H1 (cell line): Measurements from ENCODE around the gene SIDT1. TPM values are rescaled to one million over a fixed set of nuclear protein-coding genes. Genes with fewer than 3 reads are reported as not detected.

Experiments used
- CTCF ChIA-PET: fragments of 300-600 bp; sonication (Branson Sonifier 250); formaldehyde crosslinking; loops from one replicate; lab custom pipeline; 2021; ENCODE audit not compliant: partially characterized antibody; lab: Charles Lee
- POLR2A ChIA-PET: fragments of 300-600 bp; sonication (Branson Sonifier 250); formaldehyde crosslinking; loops from one replicate; lab custom pipeline; 2021; ENCODE audit warnings: inconsistent platforms; ENCODE audit not compliant: partially characterized antibody; lab: Charles Lee
- DNase-seq, 2 experiments: peaks; one replicate each; pipeline versions ENCODE4 v3.0.0 to v3.0.0-alpha.2; 2010 to 2022; ENCODE audit warnings: low spot score in 2 of 2, low read depth in 1 of 2, mixed read lengths in 1 of 2
- FAIRE-seq: peaks from 2 replicates; lab custom pipeline; 2011; peaks lifted over from hg19 to GRCh38; lab: Jason Lieb, UNC
- H2AFZ ChIP-seq: 2 replicates; pipeline ENCODE4 v1.8.1; 2012; ENCODE audit warnings: low read length, inconsistent platforms
- H2AK5ac ChIP-seq: 2 replicates; pipeline ENCODE4 v1.6.1; 2013; ENCODE audit warnings: low read depth, low read length
- H2BK120ac ChIP-seq: replicated peaks from 2 replicates; pipeline ENCODE3; 2013; ENCODE audit warnings: low read depth, low read length, inconsistent platforms
- H2BK12ac ChIP-seq: 2 replicates; pipeline ENCODE4 v1.6.1; 2013; ENCODE audit warnings: low read depth, low read length
- H2BK15ac ChIP-seq: 2 replicates; pipeline ENCODE4 v1.6.1; 2013; ENCODE audit warnings: low read length
- H2BK20ac ChIP-seq: 2 replicates; pipeline ENCODE4 v1.6.1; 2013; ENCODE audit warnings: low read length
- H2BK5ac ChIP-seq: 2 replicates; pipeline ENCODE4 v1.6.1; 2013; ENCODE audit warnings: low read depth, low read length
- H3K14ac ChIP-seq: 2 replicates; pipeline ENCODE4 v1.6.1; 2013; ENCODE audit warnings: inconsistent platforms; ENCODE audit not compliant: insufficient read length
- H3K18ac ChIP-seq: 2 replicates; pipeline ENCODE4 v1.6.1; 2013; ENCODE audit warnings: low read length; ENCODE audit errors: extremely low read depth
- H3K23ac ChIP-seq: 2 replicates; pipeline ENCODE4 v1.6.1; 2013; ENCODE audit warnings: inconsistent platforms; ENCODE audit not compliant: insufficient read length
- H3K23me2 ChIP-seq: 2 replicates; pipeline ENCODE4 v1.6.1; 2013; ENCODE audit warnings: low read depth, low read length
- H3K27ac ChIP-seq: 2 replicates; pipeline ENCODE4 v1.6.1; 2011; ENCODE audit warnings: low read depth, low read length, inconsistent platforms
- H3K27me3 ChIP-seq, 4 experiments: replicated peaks in 1 of 4; 1 replicate in 1 of 4; 2 replicates in 3 of 4; pipeline versions ENCODE4 v1.6.1 to v1.8.1; 2011 to 2013; ENCODE audit warnings: low read length in 3 of 4, mild to moderate bottlenecking in 3 of 4, inconsistent platforms in 2 of 4, mixed read lengths in 2 of 4, moderate library complexity in 1 of 4; ENCODE audit not compliant: control insufficient read depth in 3 of 4, insufficient read depth in 3 of 4; ENCODE audit errors: extremely low read depth in 1 of 4
- H3K36me3 ChIP-seq, 4 experiments: 2 replicates each; pipeline versions ENCODE4 v1.6.1 to v1.8.1; 2011 to 2013; ENCODE audit warnings: mild to moderate bottlenecking in 4 of 4, low read length in 3 of 4, moderate library complexity in 2 of 4, control low read depth in 1 of 4, inconsistent platforms in 1 of 4; ENCODE audit not compliant: insufficient read depth in 4 of 4, control insufficient read depth in 2 of 4
- H3K4ac ChIP-seq: replicated peaks from 2 replicates; pipeline ENCODE3; 2013; ENCODE audit warnings: low read length, low read depth, mixed read lengths, inconsistent platforms; ENCODE audit not compliant: insufficient read length
- H3K4me1 ChIP-seq, 4 experiments: replicated peaks in 1 of 4; 1 replicate in 1 of 4; 2 replicates in 3 of 4; pipeline versions ENCODE4 v1.6.1 to v1.8.1; 2011 to 2013; ENCODE audit warnings: low read length in 3 of 4, inconsistent platforms in 2 of 4, mixed read lengths in 1 of 4; ENCODE audit not compliant: insufficient read depth in 4 of 4, control insufficient read depth in 3 of 4
- H3K4me2 ChIP-seq, 2 experiments: 2 replicates each; pipeline versions ENCODE4 v1.6.1 to v1.8.1; 2011 to 2013; ENCODE audit warnings: low read depth in 2 of 2, low read length in 2 of 2, control low read depth in 1 of 2, inconsistent platforms in 1 of 2, mild to moderate bottlenecking in 1 of 2; ENCODE audit not compliant: insufficient read depth in 1 of 2
- H3K4me3 ChIP-seq, 4 experiments: fragments of 200-600, 300-600 bp in 1 of 4; sonication (generic), shearing (Covaris generic), sonication (Bioruptor Twin) in 1 of 4; 2 replicates each; pipeline versions ENCODE4 v1.5.1 to v1.8.1; 2011 to 2016; ENCODE audit warnings: low read length in 4 of 4, low read depth in 3 of 4, control low read depth in 2 of 4, inconsistent platforms in 2 of 4, mild to moderate bottlenecking in 2 of 4, mixed read lengths in 1 of 4, moderate library complexity in 1 of 4; ENCODE audit not compliant: insufficient read depth in 2 of 4; ENCODE audit errors: extremely low read depth in 1 of 4
- H3K56ac ChIP-seq: replicated peaks from 2 replicates; pipeline ENCODE3; 2013; ENCODE audit warnings: low read depth, mild to moderate bottlenecking, mixed read lengths, low read length, inconsistent platforms; ENCODE audit not compliant: insufficient read length
- H3K79me1 ChIP-seq: 2 replicates; pipeline ENCODE4 v1.6.1; 2013; ENCODE audit warnings: low read depth, low read length, control low read depth
- H3K79me2 ChIP-seq, 2 experiments: 2 replicates each; pipeline versions ENCODE4 v1.6.1 to v1.8.1; 2012 to 2013; ENCODE audit warnings: low read length in 2 of 2, mild to moderate bottlenecking in 2 of 2, inconsistent platforms in 1 of 2; ENCODE audit not compliant: insufficient read depth in 2 of 2, control insufficient read depth in 1 of 2
- H3K9ac ChIP-seq, 4 experiments: replicated peaks in 1 of 4; 1 replicate in 1 of 4; 2 replicates in 3 of 4; pipeline versions ENCODE4 v1.6.1 to v1.8.1; 2011 to 2013; ENCODE audit warnings: low read depth in 3 of 4, low read length in 3 of 4, control low read depth in 2 of 4, mild to moderate bottlenecking in 2 of 4, moderate library complexity in 2 of 4, inconsistent platforms in 1 of 4; ENCODE audit errors: extremely low read depth in 1 of 4
- H3K9me3 ChIP-seq, 2 experiments: 2 replicates each; pipeline versions ENCODE4 v1.6.1 to v1.8.1; 2012 to 2013; ENCODE audit warnings: mild to moderate bottlenecking in 2 of 2, moderate library complexity in 2 of 2, control low read depth in 1 of 2, inconsistent platforms in 1 of 2, low read depth in 1 of 2, low read length in 1 of 2, mixed read lengths in 1 of 2; ENCODE audit not compliant: insufficient read depth in 2 of 2
- H4K20me1 ChIP-seq, 2 experiments: replicated peaks in 1 of 2; 2 replicates each; pipeline versions ENCODE3 to v1.8.1; 2011 to 2013; ENCODE audit warnings: inconsistent platforms in 2 of 2, low read length in 2 of 2, mild to moderate bottlenecking in 1 of 2; ENCODE audit not compliant: insufficient read depth in 2 of 2, control insufficient read depth in 1 of 2
- H4K5ac ChIP-seq: 2 replicates; pipeline ENCODE4 v1.6.1; 2013; ENCODE audit warnings: low read length, low read depth, mixed read lengths, inconsistent platforms; ENCODE audit not compliant: insufficient read length
- H4K8ac ChIP-seq: 2 replicates; pipeline ENCODE4 v1.8.0; 2013; ENCODE audit warnings: mild to moderate bottlenecking, moderate library complexity, low read length, inconsistent platforms; ENCODE audit not compliant: insufficient read depth; ENCODE audit errors: extremely low read depth
- H4K91ac ChIP-seq: replicated peaks from 2 replicates; pipeline ENCODE3; 2013; ENCODE audit warnings: low read length, mixed read lengths, inconsistent platforms; ENCODE audit not compliant: insufficient read length
- GABPA ChIP-seq: IDR thresholded peaks from 2 replicates; pipeline ENCODE4 v1.6.1; 2011; ENCODE audit warnings: mild to moderate bottlenecking, low read length, moderate library complexity, borderline replicate concordance; ENCODE audit not compliant: insufficient read depth
- KDM1A ChIP-seq: fragments of 200-600, 300-600 bp; sonication (generic); IDR thresholded peaks from 2 replicates; pipeline ENCODE4 v1.7.1; 2016; ENCODE audit warnings: mild to moderate bottlenecking, low read length, borderline replicate concordance
- KDM5A ChIP-seq: fragments of 200-600 bp; IDR thresholded peaks from 2 replicates; pipeline ENCODE4 v1.7.1; 2012; ENCODE audit warnings: mild to moderate bottlenecking, low read length, inconsistent platforms, mixed read lengths
- NANOG ChIP-seq: IDR thresholded peaks from 2 replicates; pipeline ENCODE4 v1.6.1; 2011; ENCODE audit warnings: low read length, low read depth, mild to moderate bottlenecking, inconsistent platforms; ENCODE audit not compliant: insufficient read depth, poor library complexity, severe bottlenecking
- POLR2AphosphoS5 ChIP-seq: IDR thresholded peaks from 2 replicates; pipeline ENCODE4 v1.6.1; 2011; ENCODE audit warnings: low read depth, low read length
- RAD21 ChIP-seq, 2 experiments: IDR thresholded peaks in 1 of 2; conservative IDR thresholded peaks in 1 of 2; 2 replicates each; pipeline ENCODE4 v1.6.1; 2011; ENCODE audit warnings: low read depth in 2 of 2, low read length in 2 of 2, improper control_type of control experiment in 1 of 2, inconsistent platforms in 1 of 2, mild to moderate bottlenecking in 1 of 2, moderate library complexity in 1 of 2
- SIN3A ChIP-seq, 2 experiments: IDR thresholded peaks in 1 of 2; conservative IDR thresholded peaks in 1 of 2; 2 replicates each; pipeline ENCODE4 v1.6.1; 2011 to 2012; ENCODE audit warnings: low read length in 2 of 2, improper control_type of control experiment in 1 of 2, low read depth in 1 of 2, mild to moderate bottlenecking in 1 of 2
- SP2 ChIP-seq: IDR thresholded peaks from 2 replicates; pipeline ENCODE4 v1.6.1; 2012; ENCODE audit warnings: mild to moderate bottlenecking, low read length, inconsistent platforms
- SP4 ChIP-seq: IDR thresholded peaks from 2 replicates; pipeline ENCODE4 v1.6.1; 2012; ENCODE audit warnings: low read length, inconsistent platforms
- TAF7 ChIP-seq: optimal IDR thresholded peaks from 2 replicates; pipeline ENCODE3; 2011; ENCODE audit warnings: low read depth, mild to moderate bottlenecking, inconsistent platforms, low read length, moderate library complexity, borderline replicate concordance
- WGBS, 2 experiments: shearing (Covaris generic) in 1 of 2; methylation state at CpG; one replicate each; pipeline versions ENCODE4 v1.1.6 to v1.1.7; 2013 to 2015; ENCODE audit warnings: low lambda C conversion rate in 2 of 2, mixed read lengths in 2 of 2, inconsistent platforms in 1 of 2, low coverage in 1 of 2, missing lambda C conversion rate in 1 of 2; ENCODE audit not compliant: insufficient replicate concordance in 2 of 2, insufficient coverage in 1 of 2, insufficient read length in 1 of 2; ENCODE audit errors: extremely low coverage in 1 of 2, missing lambda C conversion rate in 1 of 2; 5-methylcytosine and 5-hydroxymethylcytosine counted together
- polyA plus RNA-seq, 7 experiments: library from polyadenylated mRNA; depleted of rRNA in 3 of 7; stranded (reverse) in 5 of 7; unstranded in 2 of 7; fragments of >200 nt in 5 of 7; fragments of 200-250 nt in 2 of 7; gene quantifications; 1 replicate in 5 of 7; 2 replicates in 1 of 7; 4 replicates in 1 of 7; pipeline versions ENCODE4 v1.2.1 to v1.2.3, GENCODE V29; 2011 to 2013; ENCODE audit warnings: missing spikeins in 2 of 7, mixed read lengths in 2 of 7
- total RNA-seq: library from RNA; stranded (reverse); fragmentation: NEBNext Ultra II Directional; extraction: Animal tissue kit (Norgen Biotek cat#: 25700); gene quantifications from 2 replicates; pipeline ENCODE4 v1.2.1, GENCODE V29; 2021
- TF ChIP-seq, protein P1 (sequence below): IDR thresholded peaks from 2 replicates; pipeline ENCODE4 v1.6.1; 2012; ENCODE audit warnings: inconsistent platforms
- TF ChIP-seq, protein P2 (sequence below): IDR thresholded peaks from 2 replicates; pipeline ENCODE4 v1.6.1; 2012; ENCODE audit warnings: inconsistent platforms

Gene SIDT1
- total and polyA plus RNA-seq, 2 of the 8 experiments (the other 6 are each of a cell fraction or from before 2014, with no cell fraction given) = 0.06 TPM; not detected in 1

- H3K4me1 ChIP-seq = no peaks in the 10 kb centered on the region
- TF ChIP-seq, protein P1, sequence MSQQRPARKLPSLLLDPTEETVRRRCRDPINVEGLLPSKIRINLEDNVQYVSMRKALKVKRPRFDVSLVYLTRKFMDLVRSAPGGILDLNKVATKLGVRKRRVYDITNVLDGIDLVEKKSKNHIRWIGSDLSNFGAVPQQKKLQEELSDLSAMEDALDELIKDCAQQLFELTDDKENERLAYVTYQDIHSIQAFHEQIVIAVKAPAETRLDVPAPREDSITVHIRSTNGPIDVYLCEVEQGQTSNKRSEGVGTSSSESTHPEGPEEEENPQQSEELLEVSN = no peak
- no peak for TF ChIP-seq KDM1A
- no peak for TF ChIP-seq GABPA
- no peak for TF ChIP-seq KDM5A
- TF ChIP-seq, protein P2, sequence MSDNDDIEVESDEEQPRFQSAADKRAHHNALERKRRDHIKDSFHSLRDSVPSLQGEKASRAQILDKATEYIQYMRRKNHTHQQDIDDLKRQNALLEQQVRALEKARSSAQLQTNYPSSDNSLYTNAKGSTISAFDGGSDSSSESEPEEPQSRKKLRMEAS = no peak
- TF ChIP-seq RAD21 (IDR thresholded peaks at IDR 0.05 in 1 of 2, conservative IDR thresholded peaks at IDR 0.05 in 1 of 2; ENCODE audit: low read depth in 2 of 2, low read length in 2 of 2) = no peak
- TF ChIP-seq SP4 = no peak
- TF ChIP-seq TAF7 = no peak
- no peak for TF ChIP-seq NANOG
- TF ChIP-seq SIN3A (conservative IDR thresholded peaks at IDR 0.05 in 1 of 2, IDR thresholded peaks at IDR 0.05 in 1 of 2; ENCODE audit: low read depth in 1 of 2, low read length in 2 of 2) = no peak
- TF ChIP-seq SP2 = no peak
- TF ChIP-seq POLR2AphosphoS5 = no peak
These were observed 27.9 kb downstream of the SIDT1 start for GRCh38 chr3:113560271-113560670.

More at GRCh38 chr3:113560271-113560670, 27.9 kb downstream of the SIDT1 start:
- H3K18ac ChIP-seq = no peak overlapping the region
- no peak overlapping the region for H4K5ac ChIP-seq
- H4K8ac ChIP-seq = no peak overlapping the region
- no peak overlapping the region for H3K56ac ChIP-seq
- H4K20me1 ChIP-seq = no peaks in the 10 kb centered on the region
- no peak overlapping the region for H3K4me2 ChIP-seq
- no peak overlapping the region for H2BK20ac ChIP-seq
- DNase-seq (no peak), FAIRE-seq (no peak)
- H2BK12ac ChIP-seq = no peak overlapping the region
- H2BK15ac ChIP-seq = no peak overlapping the region
- H2BK120ac ChIP-seq = no peak overlapping the region
- H3K23ac ChIP-seq = no peak overlapping the region
- H3K27me3 ChIP-seq = no peaks in the 10 kb centered on the region
- no peak overlapping the region for H3K4ac ChIP-seq
- H3K36me3 ChIP-seq = no peaks in the 10 kb centered on the region
- no peaks in the 10 kb centered on the region for H3K79me2 ChIP-seq
- H3K14ac ChIP-seq = no peak overlapping the region
- no peaks in the 10 kb centered on the region for H3K23me2 ChIP-seq
- H3K79me1 ChIP-seq = no peaks in the 10 kb centered on the region
- H3K27ac ChIP-seq = no peak overlapping the region
- H4K91ac ChIP-seq = no peak overlapping the region
- H2BK5ac ChIP-seq = no peak overlapping the region
- WGBS, 2 experiments = 87% methylated on average over 6 of the region's 6 CpGs; no CpG with 5 or more reads in 1 of the 2 experiments
- CTCF ChIA-PET = interaction anchor here (0.6 to 3.6 kb wide), 7 partner anchors 12 to 67 kb away, joined by 3 to 22 read pairs (median 6); no protein-coding TSS in a partner anchor
- H2AFZ ChIP-seq = no peak overlapping the region
- no peak overlapping the region for H3K4me3 ChIP-seq
- H3K9me3 ChIP-seq = no peaks in the 10 kb centered on the region
- H2AK5ac ChIP-seq = no peak overlapping the region
- no peak overlapping the region for H3K9ac ChIP-seq
- POLR2A ChIA-PET = no interaction called here
